Activated gamma-delta T cell treated with anti-CD3 and anti-CD28 coated beads, Interleukin-2, amount 50 U/mL, for 16 hours (primary cell): ENCODE data around the gene INO80.

Experiments used
- DNase-seq: peaks from one replicate; pipeline ENCODE4 v3.0.0-alpha.2; 2020; ENCODE audit warnings: low read depth

The INO80 gene

DNA sequence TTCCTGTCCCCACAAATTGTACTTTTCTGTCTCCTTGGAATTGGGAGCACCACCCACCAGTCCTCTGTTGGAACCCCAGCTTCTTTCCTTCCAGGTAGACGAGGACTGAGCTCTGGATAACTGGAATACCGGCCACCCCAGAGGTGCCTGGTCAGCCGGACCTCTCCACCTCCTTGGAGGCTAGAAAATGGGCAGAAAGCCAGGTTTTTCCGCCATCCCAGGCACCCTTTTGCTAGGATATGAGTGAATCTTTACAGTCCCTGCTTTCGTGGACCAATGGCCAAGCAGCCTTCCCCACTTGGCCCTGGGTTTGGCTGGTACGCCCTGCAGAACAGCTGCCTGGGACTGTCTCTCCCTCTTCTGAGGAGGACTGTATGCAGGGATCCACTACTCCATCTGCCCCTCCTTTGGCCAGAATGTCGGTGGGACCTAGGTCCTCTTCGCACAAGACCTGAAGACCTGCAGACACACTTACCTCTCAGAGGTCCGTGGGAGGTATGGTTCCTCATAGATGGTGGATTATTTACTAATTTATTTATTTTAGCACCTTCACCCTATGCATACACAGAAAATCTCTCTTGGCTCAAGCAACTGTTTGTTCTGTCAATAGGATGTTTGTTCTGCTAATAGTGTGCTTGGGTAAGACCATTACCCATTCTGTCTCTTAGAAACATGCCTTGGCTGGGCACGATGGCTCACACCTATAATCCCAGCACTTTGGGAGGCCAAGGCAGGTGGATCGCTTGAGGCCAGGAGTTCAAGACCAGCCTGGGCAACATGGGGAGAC is 171.4 kb downstream of the INO80 start:
- DNase-seq = no peak

DNA sequence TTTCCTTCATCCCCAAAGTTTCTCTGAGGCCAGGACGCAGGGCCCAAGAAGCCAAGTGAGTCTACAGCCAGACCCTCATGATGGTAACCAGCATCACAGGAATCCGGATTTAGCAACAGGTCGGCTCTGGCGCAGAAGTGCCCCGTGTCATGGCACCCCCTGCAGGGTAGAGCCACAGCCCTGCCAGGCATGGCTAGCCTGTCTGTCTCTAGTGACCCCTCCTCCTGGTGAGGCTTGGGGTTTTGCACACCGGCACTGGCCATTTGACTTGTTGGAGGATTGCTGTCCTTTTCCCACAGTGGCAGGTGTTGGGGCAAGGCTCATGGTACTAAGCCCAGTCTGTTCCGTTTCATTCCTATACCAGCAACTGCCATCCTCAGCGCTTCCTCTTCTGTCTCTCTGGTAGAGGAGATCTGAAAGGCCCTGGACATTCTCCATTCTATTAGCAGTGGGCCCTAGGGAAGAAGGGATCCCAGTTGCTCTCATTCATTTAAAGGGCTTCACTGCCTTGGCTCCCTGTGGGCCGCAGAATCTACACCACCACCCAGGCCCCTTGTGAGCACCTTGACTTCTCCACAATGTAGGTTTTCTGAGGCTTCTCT is 172.2 kb downstream of the INO80 start:
- DNase-seq = no peak

DNA sequence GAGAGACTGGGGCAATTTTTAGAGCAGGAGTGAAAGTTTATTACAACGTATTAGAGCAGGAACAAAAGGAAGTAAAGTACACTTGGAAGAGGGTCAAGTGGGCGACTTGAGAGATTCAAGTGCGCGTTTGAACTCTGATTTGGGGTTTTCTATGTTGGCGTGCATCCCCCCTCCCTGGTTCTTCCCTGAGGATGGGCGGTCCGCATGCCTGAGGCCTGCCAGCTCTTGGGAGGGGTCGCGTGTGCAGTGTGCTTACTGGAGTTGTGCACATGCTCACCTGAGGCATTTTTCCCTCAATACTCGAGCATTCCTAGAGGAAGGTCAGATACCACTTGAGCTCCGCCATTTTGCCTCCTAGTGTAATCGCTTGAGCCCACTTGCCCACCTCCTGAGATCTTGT is 173.2 kb downstream of the INO80 start:
- no peak for DNase-seq

GRCh38 chr15:40942337-40942854 is 173.7 kb downstream of the INO80 start:
- DNase-seq = no peak

DNA sequence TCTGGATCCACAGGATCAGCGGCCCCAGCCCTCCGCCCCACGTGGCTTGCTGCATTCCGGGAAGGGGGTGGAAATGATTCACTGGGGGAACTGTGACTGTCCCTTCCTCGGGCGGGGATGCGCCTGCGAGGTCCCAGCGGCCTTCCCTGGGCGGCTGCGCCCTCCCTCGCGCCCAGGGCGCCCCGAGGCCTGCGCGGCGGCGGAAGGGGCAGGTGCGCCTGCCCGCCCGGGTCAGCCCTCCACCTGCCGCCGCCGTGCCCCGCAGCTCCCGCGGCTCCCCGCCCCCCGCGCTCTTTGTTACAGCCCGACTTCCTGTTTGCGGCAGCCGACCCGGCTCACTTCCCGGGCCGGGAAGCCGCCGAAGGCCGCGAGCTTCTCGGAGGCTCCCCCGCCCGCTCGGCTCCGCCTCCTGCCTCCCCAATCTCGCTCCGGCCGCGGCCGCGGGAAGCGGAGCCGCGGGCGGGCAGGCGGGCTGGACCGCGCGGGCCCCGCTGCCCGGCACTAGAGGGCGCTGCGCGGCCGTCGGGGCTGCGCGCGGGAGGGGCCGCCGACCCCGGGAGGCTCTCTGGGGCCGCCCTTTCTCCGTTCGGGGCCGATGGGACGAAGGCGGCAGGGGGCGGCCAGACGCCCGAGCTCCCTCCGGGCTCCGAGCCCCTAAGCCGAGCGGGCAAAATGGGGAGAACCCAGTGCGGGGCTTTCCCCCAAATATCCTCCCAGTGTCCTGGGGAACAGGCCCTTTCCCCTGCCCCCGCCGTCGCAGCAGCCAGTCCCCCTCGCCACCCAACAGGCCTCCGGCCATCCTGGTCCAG is 174.3 kb downstream of the INO80 start:
- DNase-seq = peak; percentile 47

- no peak for DNase-seq
Observed at GRCh38 chr15:40941068-40941527, 175.0 kb downstream of the INO80 start.

- DNase-seq = no peak
Observed at GRCh38 chr15:40940296-40940801, 175.7 kb downstream of the INO80 start.

DNA sequence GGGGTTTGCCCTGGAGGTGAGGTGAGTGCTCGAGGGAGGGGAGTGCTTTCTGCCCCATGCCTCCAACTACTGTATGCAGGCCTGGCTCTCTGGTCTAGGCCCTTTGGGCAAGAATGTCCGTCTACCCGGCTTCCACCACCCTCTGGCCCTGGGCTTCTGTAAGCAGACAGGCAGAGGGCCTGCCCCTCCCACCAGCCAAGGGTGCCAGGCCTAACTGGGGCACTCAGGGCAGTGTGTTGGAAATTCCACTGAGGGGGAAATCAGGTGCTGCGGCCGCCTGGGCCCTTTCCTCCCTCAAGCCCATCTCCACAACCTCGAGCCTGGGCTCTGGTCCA is 177.6 kb downstream of the INO80 start:
- no peak for DNase-seq

GRCh38 chr15:40937762-40938535 is 178.1 kb downstream of the INO80 start:
- no peak for DNase-seq

DNA sequence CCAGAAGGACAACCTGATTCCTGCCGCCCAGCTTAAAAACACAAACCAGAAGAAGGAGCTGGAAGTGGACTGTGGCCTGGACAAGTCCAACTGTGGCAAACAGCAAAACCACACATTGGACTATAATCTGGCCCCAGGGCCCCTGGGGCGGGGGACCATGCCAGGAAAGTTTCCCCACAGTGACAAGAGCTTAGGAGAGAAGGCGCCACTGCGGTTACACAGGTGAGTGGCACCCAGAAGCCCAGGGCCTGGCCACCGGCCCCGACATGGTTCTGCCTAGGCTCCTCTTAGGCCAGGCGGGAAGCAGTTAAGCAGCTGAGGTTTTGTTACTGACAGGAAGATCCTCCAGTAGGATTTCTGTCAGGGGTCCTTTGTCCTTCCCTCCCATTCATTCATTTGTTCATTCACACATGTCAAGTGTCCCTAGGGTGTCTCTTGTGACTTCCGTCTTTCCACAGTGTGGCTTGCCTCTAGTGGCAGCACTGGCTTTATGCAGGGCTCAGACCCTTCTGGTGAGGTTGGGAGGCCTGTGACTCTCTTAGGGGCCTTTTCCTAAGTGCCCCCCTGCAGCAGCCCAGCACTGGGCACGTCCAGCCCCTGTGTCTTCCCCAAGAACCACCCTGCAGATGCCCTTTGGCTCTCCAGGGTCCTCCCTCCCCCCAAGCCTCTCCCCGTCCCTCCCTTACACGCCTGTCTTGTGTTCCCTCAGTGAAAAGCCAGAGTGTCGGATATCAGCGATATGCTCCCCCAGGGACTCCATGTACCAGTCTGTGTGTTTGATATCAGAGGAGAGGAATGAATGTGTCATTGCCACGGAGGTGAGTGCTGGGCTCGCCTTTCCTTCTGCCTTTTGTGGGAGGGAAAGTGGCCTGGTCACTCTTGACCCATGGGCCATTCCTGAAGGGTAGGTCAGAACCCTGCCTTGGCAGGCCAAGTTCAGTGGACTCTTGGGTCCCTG is 179.1 kb downstream of the INO80 start:
- no peak for DNase-seq

DNA sequence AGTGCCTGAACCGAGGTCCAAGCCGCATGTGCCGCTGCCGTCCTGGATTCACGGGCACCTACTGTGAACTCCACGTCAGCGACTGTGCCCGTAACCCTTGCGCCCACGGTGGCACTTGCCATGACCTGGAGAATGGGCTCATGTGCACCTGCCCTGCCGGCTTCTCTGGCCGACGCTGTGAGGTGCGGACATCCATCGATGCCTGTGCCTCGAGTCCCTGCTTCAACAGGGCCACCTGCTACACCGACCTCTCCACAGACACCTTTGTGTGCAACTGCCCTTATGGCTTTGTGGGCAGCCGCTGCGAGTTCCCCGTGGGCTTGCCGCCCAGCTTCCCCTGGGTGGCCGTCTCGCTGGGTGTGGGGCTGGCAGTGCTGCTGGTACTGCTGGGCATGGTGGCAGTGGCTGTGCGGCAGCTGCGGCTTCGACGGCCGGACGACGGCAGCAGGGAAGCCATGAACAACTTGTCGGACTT is 179.8 kb downstream of the INO80 start:
- no peak for DNase-seq

DNA sequence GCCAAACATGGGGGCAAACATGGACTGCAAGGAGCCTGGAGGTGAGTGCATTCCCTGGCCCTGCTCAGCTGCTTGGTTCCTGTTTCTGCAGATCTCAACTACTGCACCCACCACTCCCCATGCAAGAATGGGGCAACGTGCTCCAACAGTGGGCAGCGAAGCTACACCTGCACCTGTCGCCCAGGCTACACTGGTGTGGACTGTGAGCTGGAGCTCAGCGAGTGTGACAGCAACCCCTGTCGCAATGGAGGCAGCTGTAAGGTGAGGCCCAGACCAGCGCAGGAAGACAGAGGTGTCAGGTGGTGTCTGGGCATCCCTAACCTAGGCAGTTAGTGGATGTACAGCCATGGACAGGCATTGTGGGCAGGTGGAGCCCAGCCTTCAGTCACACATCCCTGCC is 181.6 kb downstream of the INO80 start:
- DNase-seq = no peak

GRCh38 chr15:40933517-40933902 is 182.6 kb downstream of the INO80 start:
- DNase-seq = no peak

DNA sequence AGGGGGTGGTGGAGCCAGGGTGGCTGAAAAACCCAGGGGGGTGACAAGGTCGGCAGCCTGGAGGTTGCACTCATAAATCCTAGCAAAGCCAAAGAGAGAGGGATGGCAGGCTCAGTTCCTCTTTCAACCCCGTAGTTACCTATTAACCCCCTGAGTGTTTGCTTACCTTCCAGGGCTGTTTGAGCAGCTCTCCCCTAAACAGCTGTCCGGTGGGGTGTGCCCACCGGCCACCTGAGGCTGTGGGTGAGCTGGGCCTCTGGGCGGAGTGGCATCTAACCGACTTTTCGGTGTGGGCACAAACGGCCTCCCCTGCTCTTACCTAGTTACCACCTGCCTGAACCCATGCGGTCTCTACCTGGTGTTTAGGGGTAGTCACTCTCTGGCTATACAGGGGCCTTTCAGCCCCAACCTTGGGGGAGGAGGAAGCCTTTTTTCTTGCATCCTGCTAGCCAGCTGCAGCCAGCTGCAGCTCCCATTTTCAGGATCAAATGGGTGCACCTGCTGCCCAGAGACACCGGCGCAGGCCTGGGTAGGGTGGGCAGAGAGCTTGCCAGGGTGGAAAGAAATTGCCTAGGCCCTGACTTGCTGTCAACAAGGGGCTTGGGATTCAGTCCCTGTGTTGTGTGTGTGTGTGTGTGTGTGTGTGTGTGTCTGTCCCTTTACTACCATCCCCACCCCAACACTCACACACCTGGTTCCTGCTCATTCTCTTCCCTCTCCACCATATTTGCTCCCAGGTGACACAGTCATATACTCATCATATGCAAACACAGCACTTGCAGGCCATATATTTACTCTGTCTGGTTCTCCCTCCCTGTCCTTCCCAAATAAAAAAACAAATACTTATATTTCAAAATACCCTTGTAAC is 183.2 kb downstream of the INO80 start:
- DNase-seq = no peak

DNA sequence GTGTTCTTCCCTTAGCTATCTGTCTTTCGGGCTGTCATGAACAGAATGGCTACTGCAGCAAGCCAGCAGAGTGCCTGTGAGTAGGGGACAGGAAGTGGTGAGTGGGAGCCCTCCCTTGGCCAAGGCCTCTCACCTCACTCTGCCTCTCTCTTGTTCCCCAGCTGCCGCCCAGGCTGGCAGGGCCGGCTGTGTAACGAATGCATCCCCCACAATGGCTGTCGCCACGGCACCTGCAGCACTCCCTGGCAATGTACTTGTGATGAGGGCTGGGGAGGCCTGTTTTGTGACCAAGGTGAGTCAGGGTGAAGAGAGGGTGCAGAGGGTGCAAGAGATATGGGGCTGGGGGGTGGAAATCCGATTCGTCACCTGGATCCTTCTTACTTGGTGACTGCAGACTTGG is 183.9 kb downstream of the INO80 start:
- DNase-seq = no peak

DNA sequence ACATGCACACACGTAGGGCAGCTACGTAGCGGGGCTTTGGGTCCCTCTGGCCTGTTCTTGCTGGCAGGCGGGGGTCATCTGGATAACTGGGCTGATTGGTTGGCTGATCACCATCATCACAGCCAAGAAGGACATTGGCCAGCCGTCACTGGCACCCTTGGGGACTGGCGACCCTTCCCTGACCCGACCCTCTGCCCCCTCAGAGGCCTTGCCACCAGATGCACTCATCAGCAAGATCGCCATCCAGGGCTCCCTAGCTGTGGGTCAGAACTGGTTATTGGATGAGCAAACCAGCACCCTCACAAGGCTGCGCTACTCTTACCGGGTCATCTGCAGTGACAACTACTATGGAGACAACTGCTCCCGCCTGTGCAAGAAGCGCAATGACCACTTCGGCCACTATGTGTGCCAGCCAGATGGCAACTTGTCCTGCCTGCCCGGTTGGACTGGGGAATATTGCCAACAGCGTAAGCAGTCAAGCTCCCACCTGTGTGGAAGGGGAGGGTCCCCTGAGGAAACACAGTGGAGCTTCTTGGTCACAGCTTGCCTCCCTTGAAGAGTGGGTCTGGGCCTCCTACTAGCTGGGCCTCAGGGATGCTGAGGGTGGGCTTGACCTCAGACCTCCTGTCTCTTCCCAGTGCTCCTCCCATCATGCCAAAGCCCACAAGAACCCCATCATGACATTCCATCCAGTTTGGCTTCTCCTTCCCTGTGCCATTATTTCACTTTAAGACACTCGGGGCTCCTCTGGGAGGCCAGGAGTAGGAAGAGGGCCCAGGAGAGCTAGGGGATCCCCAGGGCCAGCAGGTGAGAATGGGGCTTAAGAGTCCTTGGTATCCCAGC is 184.6 kb downstream of the INO80 start:
- DNase-seq = no peak

DNA sequence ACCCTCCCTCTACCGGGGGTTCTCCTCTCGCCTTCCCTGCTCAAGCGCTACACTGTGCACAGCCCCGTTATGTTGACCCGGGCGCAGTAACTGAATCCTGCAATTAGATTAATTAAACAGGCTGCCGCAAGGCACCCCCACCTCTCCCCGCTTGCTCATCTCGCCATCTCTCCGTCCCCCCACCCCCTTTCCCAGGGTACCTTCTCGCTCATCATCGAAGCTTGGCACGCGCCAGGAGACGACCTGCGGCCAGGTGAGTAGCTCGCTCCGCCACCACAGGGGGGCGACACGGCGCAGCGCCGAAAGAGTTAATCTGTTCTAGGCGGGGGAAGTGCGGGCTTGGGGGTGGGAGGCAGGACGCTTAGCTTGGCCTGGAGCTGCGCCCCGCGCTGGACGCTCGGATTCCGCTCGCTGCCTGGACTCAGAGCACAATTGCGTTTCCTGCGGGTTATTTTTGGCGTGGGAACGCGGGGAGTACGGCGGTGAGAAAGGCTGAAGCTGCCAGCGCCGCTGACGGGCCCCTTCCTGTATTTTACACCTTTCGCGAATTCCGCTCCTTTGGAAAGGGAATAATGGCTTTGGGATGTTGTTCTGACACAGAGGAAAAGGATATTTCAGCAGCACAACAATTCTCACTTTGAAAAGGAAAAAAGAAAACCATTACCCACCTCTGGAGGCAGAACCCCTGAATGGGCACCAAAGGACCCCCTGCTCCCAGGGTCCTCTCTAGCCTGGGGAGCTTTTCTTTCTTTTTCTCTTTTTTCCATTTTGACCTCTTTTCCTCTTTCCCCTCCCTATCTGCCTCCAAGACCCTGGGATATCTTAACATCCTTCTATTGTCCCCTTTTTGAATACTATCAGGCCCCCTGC is 185.4 kb downstream of the INO80 start:
- no peak for DNase-seq
